ENCODE results near the gene SIM1. TPM values are rescaled to one million over a fixed set of nuclear protein-coding genes. Genes with fewer than 3 reads are reported as not detected.

The SIM1 gene
- polyA plus RNA-seq, 1 experiment = not detected

DNA sequence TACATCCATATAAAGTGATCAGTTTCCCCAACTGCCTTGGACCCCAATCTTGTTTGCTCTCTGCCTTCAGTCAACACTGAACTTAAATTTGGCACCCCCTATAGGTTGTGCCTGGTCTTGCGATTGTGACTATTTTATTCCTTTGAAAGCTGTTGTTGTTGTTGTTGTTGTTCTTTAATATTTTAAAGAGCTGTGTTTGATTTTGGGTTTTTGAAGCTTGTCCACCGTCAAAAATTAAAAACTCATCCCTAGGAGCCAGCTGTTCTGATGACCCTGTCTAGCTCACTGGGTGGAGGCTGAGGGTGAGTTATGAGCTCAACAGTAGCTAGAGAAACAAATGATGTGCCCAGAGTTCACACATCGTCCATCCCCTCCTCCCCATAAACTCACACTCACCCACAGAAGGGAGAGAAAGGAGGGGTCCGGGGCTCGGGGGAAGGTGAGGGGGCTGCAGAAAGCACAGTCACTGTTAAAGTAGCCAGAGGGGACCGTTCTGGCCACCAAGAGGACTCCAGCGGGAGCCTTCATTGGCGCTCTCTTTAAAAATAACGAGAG lies 4.0 kb downstream of the SIM1 start:
- TF ChIP-seq, protein P1, sequence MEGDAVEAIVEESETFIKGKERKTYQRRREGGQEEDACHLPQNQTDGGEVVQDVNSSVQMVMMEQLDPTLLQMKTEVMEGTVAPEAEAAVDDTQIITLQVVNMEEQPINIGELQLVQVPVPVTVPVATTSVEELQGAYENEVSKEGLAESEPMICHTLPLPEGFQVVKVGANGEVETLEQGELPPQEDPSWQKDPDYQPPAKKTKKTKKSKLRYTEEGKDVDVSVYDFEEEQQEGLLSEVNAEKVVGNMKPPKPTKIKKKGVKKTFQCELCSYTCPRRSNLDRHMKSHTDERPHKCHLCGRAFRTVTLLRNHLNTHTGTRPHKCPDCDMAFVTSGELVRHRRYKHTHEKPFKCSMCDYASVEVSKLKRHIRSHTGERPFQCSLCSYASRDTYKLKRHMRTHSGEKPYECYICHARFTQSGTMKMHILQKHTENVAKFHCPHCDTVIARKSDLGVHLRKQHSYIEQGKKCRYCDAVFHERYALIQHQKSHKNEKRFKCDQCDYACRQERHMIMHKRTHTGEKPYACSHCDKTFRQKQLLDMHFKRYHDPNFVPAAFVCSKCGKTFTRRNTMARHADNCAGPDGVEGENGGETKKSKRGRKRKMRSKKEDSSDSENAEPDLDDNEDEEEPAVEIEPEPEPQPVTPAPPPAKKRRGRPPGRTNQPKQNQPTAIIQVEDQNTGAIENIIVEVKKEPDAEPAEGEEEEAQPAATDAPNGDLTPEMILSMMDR (IDR thresholded peaks at IDR 0.05; ENCODE audit: low read depth, low read length) = peak; percentile 28
- POLR2A ChIA-PET = interaction anchor here (0.7 kb wide), 1 partner anchor 14 kb away, joined by 3 read pairs; no protein-coding TSS in a partner anchor

DNA sequence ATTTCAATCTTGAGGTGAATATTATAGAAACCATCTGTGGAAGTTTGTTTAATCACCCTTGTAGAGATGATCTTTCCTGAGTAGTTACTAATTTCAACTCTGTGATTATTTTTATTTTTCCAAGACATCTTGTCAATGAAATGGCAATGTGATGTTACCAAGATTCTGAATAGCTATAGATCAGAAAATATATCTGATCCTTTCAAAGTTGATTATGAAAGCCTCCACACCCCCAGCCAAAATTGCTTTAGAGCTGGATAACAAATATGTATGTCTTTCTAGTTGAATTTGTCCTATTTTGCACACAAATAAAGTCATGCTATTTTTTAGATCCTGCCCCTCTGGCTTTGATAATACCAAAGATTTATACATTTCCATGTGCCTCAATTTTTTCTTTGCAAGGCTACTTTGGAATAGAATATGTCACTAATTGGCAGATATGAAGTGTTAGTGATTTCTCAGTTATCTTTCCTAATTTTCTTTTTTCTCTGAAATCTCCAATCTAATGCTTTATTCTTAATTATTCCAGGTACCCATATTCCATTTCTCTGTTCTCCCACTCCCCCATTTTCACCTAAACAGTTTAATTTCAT lies 5.0 kb downstream of the SIM1 start:
- H3K27ac ChIP-seq (ENCODE audit: low read depth, low read length) = no peak overlapping the region
- no peak for DNase-seq (ENCODE audit: low read depth, low spot score)
- TF ChIP-seq, protein P1 (IDR thresholded peaks at IDR 0.05; ENCODE audit: low read depth, low read length) = no peak
- ChIA-PET POLR2A (no interaction called here), CTCF (interaction anchor here (0.7 to 2.8 kb wide), 4 partner anchors 12 to 360 kb away, joined by 3 to 16 read pairs (median 6); no protein-coding TSS in a partner anchor)
- H3K4me3 ChIP-seq (ENCODE audit: low read depth, low read length) = no peak overlapping the region
- H3K9me3 ChIP-seq (ENCODE audit: control insufficient read depth, insufficient read depth, low read length) = peaks cover 20% of the 10 kb centered on the region
- peaks cover 97% of the 10 kb centered on the region for H3K27me3 ChIP-seq (ENCODE audit: control insufficient read depth, insufficient read depth, low read length)

More for the DNA sequence above, 4.0 kb downstream of the SIM1 start:
- Histone ChIP-seq H3K27me3 (ENCODE audit: control insufficient read depth, insufficient read depth, low read length) (peaks cover 97% of the 10 kb centered on the region), H3K4me3 (ENCODE audit: low read depth, low read length) (no peak overlapping the region), H3K27ac (ENCODE audit: low read depth, low read length) (no peak overlapping the region), H3K9me3 (ENCODE audit: control insufficient read depth, insufficient read depth, low read length) (peaks cover 20% of the 10 kb centered on the region)
- DNase-seq (ENCODE audit: low read depth, low spot score) = no peak
- CTCF ChIA-PET = interaction anchor here (0.9 to 2.8 kb wide), 6 partner anchors 9 to 593 kb away, joined by 3 to 16 read pairs (median 3); no protein-coding TSS in a partner anchor

DNA sequence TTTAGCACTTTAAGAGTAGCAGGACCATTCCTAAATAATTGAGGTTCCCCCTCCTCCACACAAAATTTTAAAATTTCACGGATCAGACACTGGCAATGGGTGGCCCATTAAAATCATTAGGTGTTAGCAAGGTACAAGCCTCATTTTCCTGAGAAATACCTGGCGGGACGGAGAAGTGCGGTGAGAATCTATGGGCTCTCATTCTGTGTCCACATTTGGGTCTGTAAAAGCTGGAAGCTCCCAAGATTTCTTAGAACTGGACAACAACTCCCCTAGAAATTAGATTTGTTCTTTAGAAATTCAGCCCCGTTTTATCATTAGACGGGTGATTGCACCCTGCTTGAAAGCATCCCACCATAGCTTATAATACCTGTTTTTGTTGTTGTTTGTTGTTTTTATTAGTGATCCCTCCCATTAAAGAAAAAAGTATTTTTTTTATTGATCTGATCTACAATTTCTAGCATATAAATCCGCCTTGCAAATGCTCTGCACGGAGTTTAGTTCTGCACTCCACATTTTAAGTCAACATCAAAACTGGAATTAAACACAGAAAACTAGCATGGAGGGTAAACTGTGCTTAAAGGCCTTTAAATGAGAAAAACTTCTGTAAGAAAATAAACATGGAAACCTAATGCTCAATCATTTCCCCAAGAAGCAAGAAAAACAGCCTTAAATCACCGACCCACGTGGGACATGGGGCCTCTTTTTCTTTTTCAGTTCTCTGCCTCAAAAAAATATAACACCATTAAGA lies 5.7 kb downstream of the SIM1 start:
- DNase-seq (ENCODE audit: low read depth, low spot score) = no peak
- ChIA-PET CTCF (interaction anchor here (0.7 to 2.8 kb wide), 2 partner anchors 11 to 343 kb away, joined by 3 to 16 read pairs; no protein-coding TSS in a partner anchor), POLR2A (no interaction called here)
- no peak overlapping the region for H3K27ac ChIP-seq (ENCODE audit: low read depth, low read length)
- peaks cover 22% of the 10 kb centered on the region for H3K9me3 ChIP-seq (ENCODE audit: control insufficient read depth, insufficient read depth, low read length)
- no peak overlapping the region for H3K4me3 ChIP-seq (ENCODE audit: low read depth, low read length)
- peaks cover 97% of the 10 kb centered on the region for H3K27me3 ChIP-seq (ENCODE audit: control insufficient read depth, insufficient read depth, low read length)
- TF ChIP-seq, protein P1 (IDR thresholded peaks at IDR 0.05; ENCODE audit: low read depth, low read length) = no peak

DNA sequence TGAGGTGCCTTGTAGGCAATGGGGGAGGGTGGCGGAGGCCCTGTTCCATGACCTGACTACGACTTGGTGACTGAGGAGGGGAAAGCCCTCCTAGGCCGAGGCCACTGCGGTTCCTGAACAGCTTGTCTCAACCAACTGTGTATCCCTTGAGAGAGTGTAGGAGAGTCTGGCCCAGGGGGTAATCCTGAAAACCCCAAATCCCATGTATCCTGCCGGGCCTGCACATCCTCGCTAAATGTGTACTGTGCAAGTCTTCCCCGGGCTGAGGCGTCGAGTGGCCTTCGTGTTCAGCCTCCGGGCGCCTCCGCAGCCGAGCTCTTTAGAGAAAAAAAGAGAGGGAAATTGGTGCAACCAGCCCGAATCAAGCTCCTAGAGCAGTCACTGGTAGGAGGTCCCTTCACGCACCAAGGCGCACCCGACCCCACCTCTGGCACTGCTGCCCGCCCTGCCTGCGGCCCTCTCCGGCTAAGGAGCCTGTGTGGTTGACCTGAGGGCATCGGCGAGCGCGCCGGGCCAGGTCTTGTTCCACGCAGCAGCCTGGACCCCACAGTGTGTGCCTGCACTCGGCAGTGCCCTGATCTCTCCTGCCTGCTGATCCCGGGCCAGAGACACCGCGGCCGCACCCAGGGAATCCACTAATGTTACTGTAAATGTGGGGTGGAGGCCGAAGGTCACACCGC lies 7.3 kb downstream of the SIM1 start:
- H3K27ac ChIP-seq (ENCODE audit: low read depth, low read length) = no peak overlapping the region
- peaks cover 24% of the 10 kb centered on the region for H3K9me3 ChIP-seq (ENCODE audit: control insufficient read depth, insufficient read depth, low read length)
- peaks cover 98% of the 10 kb centered on the region for H3K27me3 ChIP-seq (ENCODE audit: control insufficient read depth, insufficient read depth, low read length)
- ChIA-PET POLR2A (no interaction called here), CTCF (interaction anchor here (0.6 to 2.0 kb wide), 4 partner anchors 8 to 350 kb away, joined by 3 to 5 read pairs (median 3); no protein-coding TSS in a partner anchor)
- H3K4me3 ChIP-seq (ENCODE audit: low read depth, low read length) = no peak overlapping the region
- TF ChIP-seq, protein P1 (IDR thresholded peaks at IDR 0.05; ENCODE audit: low read depth, low read length) = no peak
- DNase-seq (ENCODE audit: low read depth, low spot score) = no peak

Measured in AG04450 (cell line).